Colonic mucosa (tissue), 4 donors: Measurements from ENCODE around the gene ZNF385B. TPM values are rescaled to one million over a fixed set of nuclear protein-coding genes. Genes with fewer than 3 reads are reported as not detected.

Source experiments
- DNase-seq: peaks from one replicate; pipeline ENCODE4 v3.0.0-alpha.2; 2020
- H3K27ac ChIP-seq: fragments of 200-600 bp; one replicate; pipeline ENCODE4 v1.8.0; 2021
- H3K27me3 ChIP-seq: fragments of 200-600 bp; one replicate; pipeline ENCODE4 v1.8.0; 2021
- H3K36me3 ChIP-seq: fragments of 200-600 bp; one replicate; pipeline ENCODE4 v1.8.0; 2021
- H3K4me1 ChIP-seq: fragments of 200-600 bp; one replicate; pipeline ENCODE4 v1.8.0; 2021; ENCODE audit warnings: mild to moderate bottlenecking
- H3K4me3 ChIP-seq: fragments of 200-600 bp; one replicate; pipeline ENCODE4 v1.8.0; 2021
- H3K9ac ChIP-seq, 2 donors: one replicate each; pipeline ENCODE4 v1.7.0; 2013; ENCODE audit warnings: control low read depth in 2 of 2, low read depth in 2 of 2, low read length in 2 of 2
- H3K9me3 ChIP-seq: fragments of 200-600 bp; one replicate; pipeline ENCODE4 v1.8.0; 2021
- intact Hi-C: fragments of 100-400 bp; cut with DNase I; formaldehyde crosslinking; loops from one replicate; pipeline ENCODE4 v1.14.1; 2022
- total RNA-seq, 2 donors: library from RNA; stranded (reverse); fragmentation: NEBNext Ultra II Directional in 1 of 2; extraction: Animal tissue kit (Norgen Biotek cat#: 25700) in 1 of 2; gene quantifications; one replicate each; pipeline ENCODE4 v1.2.1, GENCODE V29; 2021
- TF ChIP-seq, protein P1 (sequence below): fragments of 200-600 bp; IDR thresholded peaks from one replicate; pipeline ENCODE4 v1.8.0; 2022; ENCODE audit warnings: antibody characterized with exemption, mild to moderate bottlenecking
- donor health status: healthy.
- donor health status: DM: no; HTN: no; CAD: no.
- donor health status: DM: no; HTN: no; CAD: no.

The ZNF385B gene
- total RNA-seq, 2 donors from 2014 or later: 0.10 to 0.69 TPM

GRCh38 chr2:179612108-179612507, 249.3 kb downstream of the ZNF385B start:
- no peak for DNase-seq
- no peak overlapping the region for H3K4me3 ChIP-seq
- no peak overlapping the region for H3K27ac ChIP-seq
- no peaks in the 10 kb centered on the region for H3K4me1 ChIP-seq
- no peaks in the 10 kb centered on the region for H3K27me3 ChIP-seq
- TF ChIP-seq, protein P1, sequence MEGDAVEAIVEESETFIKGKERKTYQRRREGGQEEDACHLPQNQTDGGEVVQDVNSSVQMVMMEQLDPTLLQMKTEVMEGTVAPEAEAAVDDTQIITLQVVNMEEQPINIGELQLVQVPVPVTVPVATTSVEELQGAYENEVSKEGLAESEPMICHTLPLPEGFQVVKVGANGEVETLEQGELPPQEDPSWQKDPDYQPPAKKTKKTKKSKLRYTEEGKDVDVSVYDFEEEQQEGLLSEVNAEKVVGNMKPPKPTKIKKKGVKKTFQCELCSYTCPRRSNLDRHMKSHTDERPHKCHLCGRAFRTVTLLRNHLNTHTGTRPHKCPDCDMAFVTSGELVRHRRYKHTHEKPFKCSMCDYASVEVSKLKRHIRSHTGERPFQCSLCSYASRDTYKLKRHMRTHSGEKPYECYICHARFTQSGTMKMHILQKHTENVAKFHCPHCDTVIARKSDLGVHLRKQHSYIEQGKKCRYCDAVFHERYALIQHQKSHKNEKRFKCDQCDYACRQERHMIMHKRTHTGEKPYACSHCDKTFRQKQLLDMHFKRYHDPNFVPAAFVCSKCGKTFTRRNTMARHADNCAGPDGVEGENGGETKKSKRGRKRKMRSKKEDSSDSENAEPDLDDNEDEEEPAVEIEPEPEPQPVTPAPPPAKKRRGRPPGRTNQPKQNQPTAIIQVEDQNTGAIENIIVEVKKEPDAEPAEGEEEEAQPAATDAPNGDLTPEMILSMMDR: no peak
- H3K36me3 ChIP-seq: no peaks in the 10 kb centered on the region
- intact Hi-C loops: no loop called here
- H3K9me3 ChIP-seq: no peaks in the 10 kb centered on the region
- no peak overlapping the region for H3K9ac ChIP-seq

- intact Hi-C loops: no loop called here
- Histone ChIP-seq H3K27me3 (no peaks in the 10 kb centered on the region), H3K36me3 (no peaks in the 10 kb centered on the region), H3K9ac (no peak overlapping the region), H3K4me3 (no peak overlapping the region), H3K4me1 (no peaks in the 10 kb centered on the region), H3K27ac (no peak overlapping the region), H3K9me3 (no peaks in the 10 kb centered on the region)
- DNase-seq: no peak
- TF ChIP-seq, protein P1: no peak
Observed at GRCh38 chr2:179606141-179606540, 255.3 kb downstream of the ZNF385B start.

DNA sequence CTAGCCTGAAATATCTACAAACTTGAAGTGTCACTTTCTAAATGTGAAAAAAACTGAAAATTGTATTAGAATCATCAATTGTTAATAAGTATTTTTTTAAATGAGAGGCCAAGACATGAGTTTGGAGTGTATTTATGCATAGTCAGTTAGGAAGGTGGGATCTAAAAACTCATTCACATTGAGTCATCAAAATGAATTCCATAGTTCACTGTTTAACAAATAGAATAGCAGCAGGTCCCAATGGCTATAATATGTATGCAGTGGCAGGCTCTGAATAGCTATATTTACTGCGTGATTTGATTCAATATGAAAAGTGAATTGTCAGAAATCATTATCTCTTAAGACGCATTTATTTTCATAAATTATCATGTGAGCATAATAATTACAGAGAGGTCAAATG, 256.1 kb downstream of the ZNF385B start:
- no peaks in the 10 kb centered on the region for H3K9me3 ChIP-seq
- no peak overlapping the region for H3K27ac ChIP-seq
- TF ChIP-seq, protein P1: no peak
- no peaks in the 10 kb centered on the region for H3K36me3 ChIP-seq
- no peaks in the 10 kb centered on the region for H3K4me1 ChIP-seq
- H3K9ac ChIP-seq: no peak overlapping the region
- DNase-seq: no peak
- no peaks in the 10 kb centered on the region for H3K27me3 ChIP-seq
- H3K4me3 ChIP-seq: no peak overlapping the region
- intact Hi-C loops: no loop called here

GRCh38 chr2:179604598-179604997, 256.8 kb downstream of the ZNF385B start:
- Histone ChIP-seq H3K4me3 (no peak overlapping the region), H3K4me1 (no peaks in the 10 kb centered on the region), H3K9ac (no peak overlapping the region), H3K36me3 (no peaks in the 10 kb centered on the region), H3K27me3 (no peaks in the 10 kb centered on the region), H3K27ac (no peak overlapping the region), H3K9me3 (no peaks in the 10 kb centered on the region)
- intact Hi-C loops: no loop called here
- no peak for DNase-seq
- TF ChIP-seq, protein P1: no peak

DNA sequence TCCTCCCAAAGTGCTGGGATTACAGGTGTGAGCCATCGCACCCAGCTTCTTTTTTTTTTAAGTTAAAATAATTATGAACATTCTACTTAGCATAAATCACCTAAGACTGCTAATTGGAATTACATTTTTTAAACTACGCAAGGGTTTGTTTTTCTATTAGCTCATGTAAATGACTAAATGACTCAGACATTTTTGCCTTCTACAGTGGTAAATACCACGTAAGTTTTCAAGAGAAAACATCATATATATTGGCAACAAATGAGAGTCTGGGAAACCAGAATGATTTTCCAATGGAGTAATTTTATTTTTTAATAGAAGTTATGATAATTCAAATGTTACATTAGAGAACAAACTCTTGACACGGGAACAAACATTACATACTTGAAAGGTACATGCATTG, 259.0 kb downstream of the ZNF385B start:
- Histone ChIP-seq H3K9me3 (no peaks in the 10 kb centered on the region), H3K27ac (no peak overlapping the region), H3K36me3 (no peaks in the 10 kb centered on the region), H3K9ac (no peak overlapping the region), H3K4me3 (no peak overlapping the region), H3K27me3 (no peaks in the 10 kb centered on the region), H3K4me1 (no peaks in the 10 kb centered on the region)
- no peak for DNase-seq
- TF ChIP-seq, protein P1: no peak
- intact Hi-C loops: no loop called here

- DNase-seq: no peak
- intact Hi-C loops: no loop called here
- Histone ChIP-seq H3K4me3 (no peak overlapping the region), H3K9ac (no peak overlapping the region), H3K4me1 (no peaks in the 10 kb centered on the region), H3K27ac (no peak overlapping the region), H3K9me3 (no peaks in the 10 kb centered on the region), H3K27me3 (no peaks in the 10 kb centered on the region), H3K36me3 (no peaks in the 10 kb centered on the region)
- TF ChIP-seq, protein P1: no peak
Observed at GRCh38 chr2:179596018-179596417, 265.4 kb downstream of the ZNF385B start.
